HepG2 (cell line): ENCODE results near the gene SH3PXD2A. TPM values are rescaled to one million over a fixed set of nuclear protein-coding genes. Genes with fewer than 3 reads are reported as not detected.

ENCODE experiments used
- BCL6 ChIP-seq: IDR thresholded peaks from 2 replicates; pipeline ENCODE4 v1.6.1; 2016; ENCODE audit warnings: missing genetic modification reagents, missing compliant biosample characterization
- EP300 ChIP-seq, 3 experiments: sonication (generic) in 1 of 3; formaldehyde crosslinking in 1 of 3; IDR thresholded peaks; 2 replicates each; pipeline versions ENCODE4 v1.5.1 to v1.6.1; 2011 to 2020; ENCODE audit warnings: low read depth in 2 of 3, low read length in 2 of 3, borderline replicate concordance in 1 of 3, improper control_type of control experiment in 1 of 3, mild to moderate bottlenecking in 1 of 3, missing genetic modification reagents in 1 of 3, moderate library complexity in 1 of 3
- ETV6 ChIP-seq: sonication (generic); formaldehyde crosslinking; conservative IDR thresholded peaks from 2 replicates; pipeline ENCODE4 v1.4.0; 2020; ENCODE audit warnings: missing genetic modification reagents
- PAXIP1 ChIP-seq: sonication (generic); formaldehyde crosslinking; conservative IDR thresholded peaks from 2 replicates; pipeline ENCODE4 v1.4.0; 2020; ENCODE audit warnings: mild to moderate bottlenecking, missing genetic modification reagents, moderate library complexity
- SOX13 ChIP-seq, 3 experiments: fragments of 450-650 bp in 1 of 3; sonication (generic) in 1 of 3; formaldehyde crosslinking in 1 of 3; IDR thresholded peaks in 2 of 3; conservative IDR thresholded peaks in 1 of 3; 2 replicates each; pipeline versions ENCODE4 v1.5.0 to v1.6.1; 2016 to 2020; ENCODE audit warnings: antibody characterized with exemption in 1 of 3, mild to moderate bottlenecking in 1 of 3, missing compliant biosample characterization in 1 of 3, missing genetic modification reagents in 1 of 3, moderate library complexity in 1 of 3
- TCF12 ChIP-seq, 2 experiments: fragments of 450-650 bp in 1 of 2; sonication (generic) in 1 of 2; formaldehyde crosslinking in 1 of 2; IDR thresholded peaks; 2 replicates each; pipeline versions ENCODE4 v1.6.1 to v1.8.0; 2017 to 2022; ENCODE audit warnings: antibody characterized with exemption in 1 of 2, mild to moderate bottlenecking in 1 of 2, missing genetic modification reagents in 1 of 2, moderate library complexity in 1 of 2
- ZBTB39 ChIP-seq: sonication (generic); formaldehyde crosslinking; IDR thresholded peaks from 2 replicates; pipeline ENCODE4 v1.5.0; 2020; ENCODE audit warnings: missing genetic modification reagents
- ZNF629 ChIP-seq: sonication (generic); formaldehyde crosslinking; conservative IDR thresholded peaks from 2 replicates; pipeline ENCODE4 v1.5.0; 2020; ENCODE audit warnings: missing genetic modification reagents
- polyA plus RNA-seq, 8 experiments: library from polyadenylated mRNA; depleted of rRNA in 3 of 8; stranded (reverse) in 7 of 8; unstranded in 1 of 8; fragments of >200 nt; fragmentation: Illumina TruSeq in 4 of 8; extraction: Trizol in 4 of 8; gene quantifications; 2 replicates each; pipeline versions ENCODE4 v1.2.1 to v1.2.3, GENCODE V29; 2011 to 2016; ENCODE audit warnings: low read depth in 4 of 8, missing spikeins in 1 of 8, mixed read lengths in 1 of 8; ENCODE audit not compliant: insufficient read depth in 1 of 8
- total RNA-seq, 5 experiments: library from RNA; depleted of rRNA; stranded (reverse); fragments of >200 nt; fragmentation: Illumina TruSeq; extraction: Trizol; gene quantifications; 2 replicates each; pipeline ENCODE4 v1.2.3, GENCODE V29; 2016; ENCODE audit warnings: low read depth in 1 of 5

SH3PXD2A gene
- total and polyA plus RNA-seq, 2 of the 13 experiments (the other 11 are each of a cell fraction or from before 2014, with no cell fraction given), result 11.1 to 11.3 TPM

- TF ChIP-seq PAXIP1 (CRISPR knock-in tag) (peak; percentile 51), ZNF629 (no peak), ETV6 (CRISPR knock-in tag) (no peak), TCF12 (IDR thresholded peaks at IDR 0.05) (no peak), TCF12 (CRISPR knock-in tag; IDR thresholded peaks at IDR 0.05) (no peak), SOX13 (IDR thresholded peaks at IDR 0.05) (no peak), SOX13 (CRISPR knock-in tag; conservative IDR thresholded peaks at IDR 0.05 in 1 of 2, IDR thresholded peaks at IDR 0.05 in 1 of 2) (peak in 1 of 2 experiments; percentile 51; a peak in 1 of 4 replicates), EP300 (IDR thresholded peaks at IDR 0.05; ENCODE audit: low read depth in 2 of 2, low read length in 2 of 2) (peak in 1 of 2 experiments; percentile 24; a peak in 1 of 4 replicates), EP300 (CRISPR knock-in tag; IDR thresholded peaks at IDR 0.05; ENCODE audit: borderline replicate concordance) (no peak), BCL6 (CRISPR knock-in tag) (peak; percentile 18; the same call in 1 of the 2 replicates), ZBTB39 (CRISPR knock-in tag) (no peak)
Observed at GRCh38 chr10:103818765-103819374, 36.5 kb downstream of the SH3PXD2A start (continued).
